GM12872 (cell line): ENCODE measurements around the gene PIGL.

ENCODE experiments used
- CTCF ChIP-seq: IDR thresholded peaks from 3 replicates; pipeline ENCODE4 v1.5.1; 2011; ENCODE audit warnings: low read depth, mild to moderate bottlenecking, low read length, moderate library complexity; ENCODE audit not compliant: insufficient read depth

Gene PIGL

DNA sequence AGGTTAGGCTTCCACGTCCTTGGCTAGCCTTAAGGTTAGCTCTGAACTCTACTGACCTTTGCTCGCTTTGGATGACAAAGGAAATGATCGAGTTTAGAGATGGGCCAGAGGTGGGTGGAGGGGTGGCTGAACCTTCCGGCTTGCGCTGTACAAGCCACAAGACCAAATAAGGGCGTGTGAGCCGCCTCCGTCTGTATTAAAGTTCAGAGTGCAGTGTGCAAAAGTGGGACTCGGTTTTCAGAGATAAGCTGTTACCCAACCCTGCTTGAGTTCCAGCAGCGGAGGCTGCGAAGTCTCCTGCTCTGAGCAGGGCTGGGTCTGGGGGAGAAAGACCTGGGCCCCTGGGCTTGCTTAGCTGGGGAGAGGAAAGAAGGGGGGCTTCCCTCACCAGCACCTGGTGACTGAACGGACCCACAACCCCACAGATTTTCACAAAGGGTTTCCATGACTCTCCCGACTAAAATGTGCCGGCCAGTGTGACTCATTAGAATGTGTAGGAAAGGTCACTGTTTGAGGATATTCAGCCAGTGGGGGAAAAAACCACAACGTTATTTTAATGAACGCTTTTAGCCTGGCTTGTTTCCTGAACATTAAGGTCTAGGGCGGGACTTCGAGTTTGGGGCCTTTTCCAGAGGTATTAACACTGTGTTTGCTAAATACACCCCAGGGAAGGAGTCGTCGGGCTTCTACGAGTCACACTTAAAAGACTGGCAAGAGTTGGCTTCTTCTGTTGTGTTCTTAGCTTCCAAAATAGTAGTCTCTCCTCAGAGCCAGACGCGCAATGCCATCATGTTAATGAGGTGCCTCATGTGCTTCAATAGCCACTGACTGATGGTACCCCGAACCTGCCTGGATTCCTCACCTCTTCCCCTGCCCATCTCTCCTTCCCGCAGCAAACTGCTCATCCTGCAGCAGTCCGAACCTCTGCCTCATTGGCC, 69.3 kb downstream of the PIGL start:
- no peak for TF ChIP-seq CTCF

- TF ChIP-seq CTCF: peak; percentile 47
Observed at GRCh38 chr17:16286947-16287562, 70.0 kb downstream of the PIGL start.

- TF ChIP-seq CTCF: no peak
Observed at GRCh38 chr17:16287563-16288027, 70.6 kb downstream of the PIGL start.

- TF ChIP-seq CTCF: no peak
Observed at GRCh38 chr17:16288860-16289571, 72.0 kb downstream of the PIGL start.

GRCh38 chr17:16293931-16294330, 76.9 kb downstream of the PIGL start:
- TF ChIP-seq CTCF: no peak

DNA sequence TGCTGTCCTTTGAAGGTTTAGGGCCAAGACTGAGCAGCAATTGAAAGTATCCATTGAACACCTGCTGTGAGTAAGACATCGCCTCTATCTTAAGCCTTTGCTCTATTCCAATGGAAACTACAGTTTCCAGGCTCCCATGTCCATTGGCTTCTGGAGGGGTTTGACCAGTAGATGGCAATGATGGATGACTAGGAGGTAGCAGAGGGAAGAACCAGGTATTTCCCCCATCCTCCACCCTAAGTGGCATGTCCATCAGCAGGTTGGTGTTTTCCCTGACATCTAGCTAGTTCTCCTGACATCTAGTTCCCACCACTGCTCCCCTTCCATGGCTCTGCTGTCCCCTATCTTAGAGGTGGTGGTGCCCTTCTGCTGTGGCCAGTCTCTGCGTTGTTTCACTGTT, 77.5 kb downstream of the PIGL start:
- no peak for TF ChIP-seq CTCF
